ENCODE data around the gene PCBD2.
A peak's percentile ranks its signal among the peaks of the same experiment; 100 is the strongest.
"Not testable (repeated sequence)": the region's sequence is repeated elsewhere in the genome, so short reads cannot be mapped to it uniquely, and the experiment has no call there.

PCBD2 gene

GRCh38 chr5:134904610-134905245, at the start of gene PCBD2:
PCBD2 (plus strand) TSS chr5:134905131; CDS start chr5:134905140, 9 bp downstream.
- peak; percentile 47 to 92 for DNase-seq

- DNase-seq = not testable (repeated sequence)
Observed at GRCh38 chr5:134856465-134856864, 48.5 kb upstream of the PCBD2 start.

- no peak for DNase-seq
Observed at GRCh38 chr5:134857401-134857800, 47.5 kb upstream of the PCBD2 start.

GRCh38 chr5:134864707-134865106, 40.2 kb upstream of the PCBD2 start:
- no peak for DNase-seq

GRCh38 chr5:134873494-134873893, 31.4 kb upstream of the PCBD2 start:
- DNase-seq = peak in 1 of 2 experiments; percentile 6

DNA sequence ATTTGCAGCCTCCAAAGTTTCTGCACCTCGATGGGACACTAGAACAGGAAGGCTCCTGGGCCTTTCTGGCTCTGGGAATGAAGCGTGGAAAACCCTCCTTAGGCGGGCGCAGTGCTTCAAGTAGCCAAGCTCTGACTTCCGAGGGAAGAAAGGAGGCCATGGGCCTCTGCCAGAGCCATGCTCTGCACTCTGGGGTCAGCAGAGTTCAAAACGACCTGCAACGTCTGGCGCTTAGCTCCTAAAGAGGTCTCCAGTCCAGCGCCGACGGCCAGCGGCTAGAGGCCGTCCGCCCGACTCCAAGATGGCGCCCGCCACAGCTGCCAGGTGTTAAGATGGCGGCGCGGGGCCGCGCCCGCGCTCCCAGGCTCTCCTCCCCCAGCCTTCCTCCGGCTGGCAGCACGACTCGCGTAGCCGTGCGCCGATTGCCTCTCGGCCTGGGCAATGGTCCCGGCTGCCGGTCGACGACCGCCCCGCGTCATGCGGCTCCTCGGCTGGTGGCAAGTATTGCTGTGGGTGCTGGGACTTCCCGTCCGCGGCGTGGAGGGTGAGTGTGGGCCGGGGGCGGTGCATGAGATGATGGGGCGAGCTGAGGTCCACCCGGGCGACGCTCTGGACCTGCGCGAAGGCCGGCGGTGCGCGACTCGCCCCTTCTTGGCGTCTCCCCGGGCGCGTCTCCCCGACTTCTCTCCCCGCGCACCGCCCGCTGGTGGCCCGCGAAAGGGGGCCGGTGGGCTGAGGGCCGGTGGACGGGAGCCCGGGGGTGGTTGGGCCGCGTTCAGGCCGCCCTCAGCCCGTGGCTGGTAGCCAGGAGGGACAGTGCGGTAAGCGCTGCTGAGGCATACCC, 30.7 kb upstream of the PCBD2 start, which contains the start of gene TXNDC15:
Gene TXNDC15 (plus strand): TSS at position 385 of the 844 bp plus-strand sequence. CDS start 57 bp downstream, at position 442.
- DNase-seq = peak in 1 of 2 experiments; percentile 76

DNA sequence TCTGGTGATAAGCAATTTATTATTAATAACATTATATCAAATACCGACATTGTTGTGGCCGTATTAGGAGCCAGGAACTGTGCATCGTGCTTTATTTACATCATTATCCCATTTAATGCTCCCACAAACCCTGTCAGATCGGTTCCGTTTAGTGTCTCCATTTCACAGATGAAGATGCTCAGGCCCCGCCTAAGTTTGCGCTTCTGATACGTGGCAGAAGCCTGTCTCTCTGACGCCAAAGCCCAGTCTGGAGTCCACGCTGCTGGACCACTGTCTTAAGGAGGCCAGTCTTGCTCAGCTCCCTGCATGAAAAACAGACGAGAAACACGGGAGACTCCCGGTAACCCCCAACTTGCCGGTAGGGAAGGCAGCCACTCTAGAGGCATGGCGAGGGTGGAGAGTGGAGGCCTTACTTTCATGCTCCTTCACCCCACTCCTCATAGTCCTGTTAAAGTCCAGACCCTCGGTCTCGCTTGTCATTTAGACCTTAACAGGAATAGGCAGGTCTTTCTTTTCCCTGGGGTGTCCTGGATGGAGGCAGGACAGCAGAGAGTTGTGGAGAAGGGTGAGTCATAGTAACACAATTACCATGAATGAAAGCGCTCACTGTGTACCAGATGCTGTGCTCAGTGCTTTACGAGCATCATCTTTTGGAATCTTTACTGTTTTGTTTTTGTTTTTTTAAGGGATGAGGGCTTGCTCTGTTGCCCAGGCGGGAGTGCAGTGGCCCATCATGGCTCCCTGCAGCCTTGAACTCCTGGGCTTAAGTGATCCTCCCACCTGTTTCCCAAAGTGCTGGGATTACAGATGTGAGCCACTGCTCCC, 29.9 kb upstream of the PCBD2 start:
- peak in 1 of 2 experiments; percentile 52 for DNase-seq

DNA sequence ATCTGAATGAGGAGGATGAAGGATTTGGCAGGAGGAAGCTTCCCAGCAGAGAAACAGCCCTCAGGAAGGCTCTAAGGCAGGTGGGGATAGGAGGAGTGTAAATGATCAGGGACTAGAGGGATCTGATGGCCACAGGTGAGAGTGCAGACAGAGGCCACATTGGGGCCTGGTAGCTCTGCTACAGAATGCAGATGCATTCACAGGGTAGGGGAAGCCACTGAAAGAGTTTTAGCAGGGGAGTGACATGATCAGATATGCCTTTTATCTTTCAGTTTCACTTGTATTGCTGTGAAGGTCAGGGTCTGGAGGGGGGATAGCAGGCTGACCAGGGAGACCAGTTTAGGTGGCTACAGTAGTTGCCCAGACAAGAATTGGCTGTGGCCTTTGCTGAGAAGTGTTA, 27.8 kb upstream of the PCBD2 start:
- no peak for DNase-seq

DNA sequence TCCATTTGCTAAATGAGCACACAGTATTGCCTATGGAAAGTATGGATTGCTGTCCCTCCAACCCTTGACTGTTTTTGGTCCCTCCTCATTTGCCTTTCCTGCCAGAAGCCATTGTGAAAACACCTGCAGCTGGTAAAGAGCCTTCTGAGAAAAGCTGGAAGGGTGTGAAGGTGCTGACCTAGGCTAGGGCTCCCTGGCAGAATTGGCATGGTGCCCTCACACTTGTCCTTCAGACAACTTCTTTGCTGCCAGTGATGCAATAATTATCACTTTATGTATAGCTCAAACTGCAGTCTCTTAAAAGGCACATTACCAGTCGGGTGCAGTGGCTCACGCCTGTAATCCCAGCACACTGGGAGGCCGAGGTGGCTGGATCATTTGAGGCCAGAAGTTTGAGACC, 26.5 kb upstream of the PCBD2 start:
- no peak for DNase-seq

DNA sequence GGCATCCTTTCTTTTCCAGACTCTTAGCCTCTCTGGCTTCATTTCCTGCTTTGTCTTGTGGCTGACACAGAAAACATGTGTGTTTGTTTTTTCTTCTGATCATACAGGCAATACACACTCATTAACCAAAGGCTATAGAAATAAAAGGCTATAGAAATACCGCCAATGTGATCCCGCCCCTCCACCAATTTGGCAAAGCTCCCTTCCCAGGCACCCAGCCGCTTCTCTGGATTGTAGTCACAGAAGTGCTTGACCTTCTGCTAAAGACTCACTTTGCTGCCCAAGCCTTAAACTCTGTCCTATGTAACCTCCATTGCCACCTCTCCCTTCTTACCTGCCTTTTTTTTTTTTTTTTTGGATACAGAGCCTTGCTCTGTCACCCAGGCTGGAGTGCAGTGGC, 25.5 kb upstream of the PCBD2 start:
- no peak for DNase-seq

DNA sequence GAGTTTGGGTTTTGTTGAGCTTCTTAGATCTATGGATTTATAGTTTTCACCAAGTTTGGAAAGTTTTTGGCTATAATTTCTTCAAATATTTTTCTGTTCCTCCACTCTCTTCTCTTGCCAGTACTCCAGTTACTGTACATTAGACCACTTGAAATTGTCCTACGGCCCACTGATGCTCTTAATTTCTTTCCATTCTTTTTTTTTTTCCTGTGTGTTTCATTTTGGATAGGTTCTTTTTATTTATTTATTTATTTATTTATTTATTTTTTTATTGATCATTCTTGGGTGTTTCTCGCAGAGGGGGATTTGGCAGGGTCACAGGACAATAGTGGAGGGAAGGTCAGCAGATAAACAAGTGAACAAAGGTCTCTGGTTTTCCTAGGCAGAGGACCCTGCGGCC, 24.0 kb upstream of the PCBD2 start:
- DNase-seq = not testable (repeated sequence)

DNA sequence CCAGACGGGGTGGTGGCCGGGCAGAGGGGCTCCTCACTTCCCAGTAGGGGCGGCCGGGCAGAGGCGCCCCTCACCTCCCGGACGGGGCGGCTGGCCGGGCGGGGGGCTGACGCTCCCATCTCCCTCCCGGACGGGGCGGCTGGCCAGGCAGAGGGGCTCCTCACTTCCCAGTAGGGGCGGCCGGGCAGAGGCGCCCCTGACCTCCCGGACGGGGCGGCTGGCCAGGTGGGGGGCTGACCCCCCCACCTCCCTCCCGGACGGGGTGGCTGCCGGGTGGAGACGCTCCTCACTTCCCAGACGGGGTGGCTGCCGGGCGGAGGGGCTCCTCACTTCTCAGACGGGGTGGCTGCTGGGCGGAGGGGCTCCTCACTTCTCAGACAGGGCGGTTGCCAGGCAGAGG, 23.2 kb upstream of the PCBD2 start:
- DNase-seq = not testable (repeated sequence)

DNA sequence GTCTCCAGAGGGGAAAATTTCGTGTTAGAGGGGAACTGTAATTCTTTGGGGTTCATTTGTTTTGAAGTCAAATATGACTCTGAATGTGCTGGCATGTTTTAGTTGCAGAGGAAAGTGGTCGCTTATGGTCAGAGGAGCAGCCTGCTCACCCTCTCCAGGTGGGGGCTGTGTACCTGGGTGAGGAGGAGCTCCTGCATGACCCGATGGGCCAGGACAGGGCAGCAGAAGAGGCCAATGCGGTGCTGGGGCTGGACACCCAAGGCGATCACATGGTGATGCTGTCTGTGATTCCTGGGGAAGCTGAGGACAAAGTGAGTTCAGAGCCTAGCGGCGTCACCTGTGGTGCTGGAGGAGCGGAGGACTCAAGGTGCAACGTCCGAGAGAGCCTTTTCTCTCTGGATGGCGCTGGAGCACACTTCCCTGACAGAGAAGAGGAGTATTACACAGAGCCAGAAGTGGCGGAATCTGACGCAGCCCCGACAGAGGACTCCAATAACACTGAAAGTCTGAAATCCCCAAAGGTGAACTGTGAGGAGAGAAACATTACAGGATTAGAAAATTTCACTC, 17.3 kb upstream of the PCBD2 start:
- DNase-seq = no peak

DNA sequence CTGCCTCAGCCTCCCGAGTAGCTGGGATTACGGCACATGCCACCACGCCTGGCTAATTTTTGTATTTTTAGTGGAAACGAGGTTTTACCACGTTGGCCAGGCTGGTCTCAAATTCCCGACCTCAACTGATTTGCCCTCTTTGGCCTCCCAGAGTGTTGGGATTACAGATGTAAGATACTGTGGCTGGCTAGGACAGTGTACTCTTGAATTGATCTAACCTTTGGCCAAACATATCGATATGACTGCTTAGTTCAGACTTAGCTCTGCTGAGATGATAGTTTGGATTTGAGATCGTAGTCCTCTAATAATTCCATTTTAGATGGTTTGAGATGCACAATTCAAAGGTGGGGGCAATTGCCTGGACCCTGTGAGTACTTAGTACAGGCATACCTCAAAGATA, 15.6 kb upstream of the PCBD2 start:
- DNase-seq = no peak

GRCh38 chr5:134891473-134891872, 13.5 kb upstream of the PCBD2 start:
- DNase-seq = no peak

GRCh38 chr5:134892282-134892681, 12.6 kb upstream of the PCBD2 start:
- no peak for DNase-seq

GRCh38 chr5:134892926-134893325, 12.0 kb upstream of the PCBD2 start:
- no peak for DNase-seq

- no peak for DNase-seq
Observed at GRCh38 chr5:134893748-134894505, 11.0 kb upstream of the PCBD2 start.

GRCh38 chr5:134902071-134902801, 2.7 kb upstream of the PCBD2 start:
- no peak for DNase-seq

DNA sequence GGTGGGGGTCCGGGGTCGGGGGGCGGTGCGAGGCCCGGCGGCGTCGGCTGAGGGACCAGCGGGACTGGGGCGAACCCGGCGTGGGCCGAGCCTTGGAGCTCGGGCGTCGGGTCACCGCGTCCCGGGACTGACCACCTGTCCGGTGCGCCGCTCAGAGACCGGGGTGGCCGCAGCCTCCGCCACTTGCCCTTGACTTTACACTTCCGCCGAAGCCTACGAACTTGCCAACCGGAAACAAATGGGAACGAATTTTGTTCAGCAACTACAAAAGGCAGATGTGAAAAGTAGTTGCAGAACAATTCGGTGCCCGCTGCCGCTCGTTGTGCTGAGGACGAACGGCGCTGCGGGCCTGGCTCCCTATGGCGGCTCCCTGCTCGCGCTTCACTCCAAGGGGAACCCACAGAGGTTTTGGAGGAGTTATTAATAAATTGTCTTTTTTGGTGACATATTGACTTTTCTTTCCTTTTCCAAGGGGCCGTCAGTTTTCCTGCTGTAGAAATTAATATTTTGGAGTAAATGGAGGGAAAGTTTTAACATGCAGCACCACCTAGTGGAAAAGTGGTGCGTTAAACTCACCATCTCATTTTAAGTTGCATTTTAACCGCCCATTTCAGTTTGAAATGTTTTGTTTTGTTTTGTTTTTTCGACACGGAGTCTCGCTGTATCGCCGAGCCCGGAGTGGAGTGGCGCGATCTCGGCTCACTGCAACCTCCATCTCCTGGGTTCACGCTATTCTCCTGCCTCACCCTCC, 490 bp downstream of the PCBD2 start:
- DNase-seq = peak; percentile 66 to 74

DNA sequence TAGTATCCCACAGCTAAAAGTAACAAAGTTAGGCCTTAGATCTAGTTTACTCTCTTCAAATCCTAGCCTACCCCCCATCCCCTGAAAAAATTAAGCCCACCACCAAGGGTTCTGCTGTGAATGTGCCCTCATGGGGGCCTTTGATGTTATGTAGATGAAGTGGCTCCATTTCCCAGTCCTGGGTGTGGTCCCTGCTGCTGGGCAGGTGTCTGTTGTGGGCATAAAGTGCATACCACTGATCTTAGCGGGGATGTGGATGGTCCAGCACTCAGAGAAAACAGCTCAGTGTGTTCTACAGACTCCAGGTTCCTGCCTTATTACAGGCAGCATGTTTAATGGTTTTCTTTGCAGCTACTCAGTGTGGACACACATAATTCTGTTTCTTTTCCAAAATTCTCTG, 1.9 kb downstream of the PCBD2 start:
- no peak for DNase-seq

Data from NCI-H526 (cell line).